GM12875 (cell line): ENCODE data around the gene KDM6B.
A peak's percentile ranks its signal among the peaks of the same experiment; 100 is the strongest.

Source experiments
- H3K4me3 ChIP-seq: one replicate; pipeline ENCODE4 v1.5.1; 2011; ENCODE audit warnings: low read depth, low read length, control low read depth
- CTCF ChIP-seq: IDR thresholded peaks from 2 replicates; pipeline ENCODE4 v1.5.1; 2011; ENCODE audit warnings: low read depth, mild to moderate bottlenecking, control low read depth, inconsistent platforms, low read length, moderate library complexity, borderline replicate concordance; ENCODE audit not compliant: insufficient read depth

Gene KDM6B

GRCh38 chr17:7833795-7834541, at the start of gene KDM6B:
Gene KDM6B, plus strand, starts transcription at chr17:7834217. Its CDS starts 11,338 bp downstream, at chr17:7845555.
- TF ChIP-seq CTCF: 0 out of 2 replicates have a peak, but pooled peaks have one; percentile 1
- H3K4me3 ChIP-seq: peak within 1 kb of the TSS; percentile 68

- no peak overlapping the region for H3K4me3 ChIP-seq
- no peak for TF ChIP-seq CTCF
These were observed 47.2 kb upstream of the KDM6B start for GRCh38 chr17:7786866-7787265.

GRCh38 chr17:7789131-7789530, 44.9 kb upstream of the KDM6B start:
- TF ChIP-seq CTCF: no peak

GRCh38 chr17:7790150-7790549, 43.9 kb upstream of the KDM6B start:
- TF ChIP-seq CTCF: no peak
- H3K4me3 ChIP-seq: no peak overlapping the region

More at GRCh38 chr17:7789131-7789530, 44.9 kb upstream of the KDM6B start:
- H3K4me3 ChIP-seq: no peak overlapping the region

- TF ChIP-seq CTCF: no peak
These were observed 41.4 kb upstream of the KDM6B start for GRCh38 chr17:7792611-7793010.

GRCh38 chr17:7794075-7794663, 39.8 kb upstream of the KDM6B start:
- H3K4me3 ChIP-seq: no peak overlapping the region
- no peak for TF ChIP-seq CTCF

More at GRCh38 chr17:7792611-7793010, 41.4 kb upstream of the KDM6B start:
- H3K4me3 ChIP-seq: no peak overlapping the region

- no peak overlapping the region for H3K4me3 ChIP-seq
- TF ChIP-seq CTCF: no peak
These were observed 36.0 kb upstream of the KDM6B start for GRCh38 chr17:7797976-7798375.
